Raji (cell line): ENCODE results near the gene GCN1.
A peak's percentile ranks its signal among the peaks of the same experiment; 100 is the strongest.

ENCODE experiments used
- POLR2A ChIP-seq: IDR thresholded peaks from 2 replicates; pipeline ENCODE4 v1.6.1; 2011; ENCODE audit warnings: low read depth, low read length, control low read depth; ENCODE audit not compliant: insufficient read depth

The GCN1 gene

GRCh38 chr12:120231316-120232011 lies 36.9 kb upstream of the GCN1 start:
- TF ChIP-seq POLR2A = no peak

- no peak for TF ChIP-seq POLR2A
These were observed 36.4 kb upstream of the GCN1 start for GRCh38 chr12:120230974-120231315.

GRCh38 chr12:120230326-120230973 lies 35.9 kb upstream of the GCN1 start:
- no peak for TF ChIP-seq POLR2A

GRCh38 chr12:120229487-120230325 lies 35.2 kb upstream of the GCN1 start:
- TF ChIP-seq POLR2A = no peak

- no peak for TF ChIP-seq POLR2A
These were observed 34.6 kb upstream of the GCN1 start for GRCh38 chr12:120229071-120229486.

GRCh38 chr12:120228291-120229070 lies 34.0 kb upstream of the GCN1 start:
- peak; percentile 47; the same call in 1 of the 2 replicates for TF ChIP-seq POLR2A

- TF ChIP-seq POLR2A = no peak
These were observed 33.5 kb upstream of the GCN1 start for GRCh38 chr12:120228041-120228290.

GRCh38 chr12:120227233-120228040 lies 32.9 kb upstream of the GCN1 start:
- TF ChIP-seq POLR2A = no peak

- TF ChIP-seq POLR2A = no peak
These were observed 31.5 kb upstream of the GCN1 start for GRCh38 chr12:120225852-120226640.

GRCh38 chr12:120225200-120225558 lies 30.7 kb upstream of the GCN1 start:
- no peak for TF ChIP-seq POLR2A

- no peak for TF ChIP-seq POLR2A
These were observed 30.0 kb upstream of the GCN1 start for GRCh38 chr12:120224304-120225199.

- no peak for TF ChIP-seq POLR2A
These were observed 29.2 kb upstream of the GCN1 start for GRCh38 chr12:120223458-120224303.
